GM19035 (cell line): Measurements from ENCODE around the gene CPT1B.
"Not testable (repeated sequence)": the region's sequence is repeated elsewhere in the genome, so short reads cannot be mapped to it uniquely, and the experiment has no call there.

Source experiments
- ATAC-seq: cut with Tn5 transposase; IDR thresholded peaks from one replicate; pipeline ENCODE4 v1.9.1; 2021; ENCODE audit not compliant: unreplicated experiment

Gene CPT1B

GRCh38 chr22:50529897-50530579 lies 48.2 kb downstream of the CPT1B start, which contains the start of gene TYMP:
TSS of gene TYMP (minus strand) at chr22:50530012. CDS start at chr22:50529709, 303 bp downstream.
- peak; percentile 23 for ATAC-seq

- no peak for ATAC-seq
Measured at GRCh38 chr22:50529416-50529896, 48.8 kb downstream of the CPT1B start.

- ATAC-seq, result no peak
Measured at GRCh38 chr22:50528682-50529415, 49.4 kb downstream of the CPT1B start.

GRCh38 chr22:50527921-50528681 lies 50.1 kb downstream of the CPT1B start:
- ATAC-seq, result no peak

GRCh38 chr22:50526834-50527801 lies 51.1 kb downstream of the CPT1B start:
- ATAC-seq, result no peak

GRCh38 chr22:50526108-50526833 lies 52.0 kb downstream of the CPT1B start:
- ATAC-seq, result peak; percentile 27

- ATAC-seq, result peak; percentile 22
Measured at GRCh38 chr22:50525858-50526107, 52.4 kb downstream of the CPT1B start.

GRCh38 chr22:50525104-50525857 lies 52.9 kb downstream of the CPT1B start, which contains the start of gene SCO2:
TSS of gene SCO2 (minus strand) at chr22:50525598. CDS start at chr22:50524411, 1,187 bp downstream.
- ATAC-seq, result peak; percentile 39

- ATAC-seq, result no peak
Measured at GRCh38 chr22:50524676-50525103, 53.5 kb downstream of the CPT1B start.

GRCh38 chr22:50523806-50524675 lies 54.2 kb downstream of the CPT1B start:
- ATAC-seq, result no peak

- no peak for ATAC-seq
Measured at GRCh38 chr22:50523458-50523805, 54.8 kb downstream of the CPT1B start.

- no peak for ATAC-seq
Measured at GRCh38 chr22:50522806-50523438, 55.3 kb downstream of the CPT1B start.

- ATAC-seq, result no peak
Measured at GRCh38 chr22:50522208-50522805, 55.9 kb downstream of the CPT1B start.

- no peak for ATAC-seq
Measured at GRCh38 chr22:50521710-50522109, 56.5 kb downstream of the CPT1B start.

- no peak for ATAC-seq
Measured at GRCh38 chr22:50520826-50521453, 57.3 kb downstream of the CPT1B start.

GRCh38 chr22:50520184-50520583 lies 58.0 kb downstream of the CPT1B start:
- ATAC-seq, result not testable (repeated sequence)

- no peak for ATAC-seq
Measured at GRCh38 chr22:50519151-50519550, 59.1 kb downstream of the CPT1B start.
